HEK293T (cell line): ENCODE results near the gene CAMK2B.

Experiments
- BHLHE40 ChIP-seq: fragments of 450-650 bp; IDR thresholded peaks from 2 replicates; pipeline ENCODE4 v1.6.1; 2016; ENCODE audit warnings: mild to moderate bottlenecking, moderate library complexity, borderline replicate concordance
- FOXK2 ChIP-seq: fragments of 450-650 bp; IDR thresholded peaks from 2 replicates; pipeline ENCODE4 v1.6.1; 2016; ENCODE audit warnings: mild to moderate bottlenecking
- FOXM1 ChIP-seq: fragments of 450-650 bp; IDR thresholded peaks from 2 replicates; pipeline ENCODE4 v1.6.1; 2017; ENCODE audit warnings: mild to moderate bottlenecking, borderline replicate concordance
- SP1 ChIP-seq: fragments of 450-650 bp; IDR thresholded peaks from 2 replicates; pipeline ENCODE4 v1.6.1; 2017
- SUZ12 ChIP-seq: fragments of 450-650 bp; IDR thresholded peaks from 2 replicates; pipeline ENCODE4 v1.6.1; 2016; ENCODE audit warnings: mild to moderate bottlenecking
- TARDBP ChIP-seq: fragments of 450-650 bp; IDR thresholded peaks from 2 replicates; pipeline ENCODE4 v1.6.1; 2016
- TF ChIP-seq, protein P1 (sequence below): fragments of 450-650 bp; IDR thresholded peaks from 2 replicates; pipeline ENCODE4 v1.6.1; 2016

DNA sequence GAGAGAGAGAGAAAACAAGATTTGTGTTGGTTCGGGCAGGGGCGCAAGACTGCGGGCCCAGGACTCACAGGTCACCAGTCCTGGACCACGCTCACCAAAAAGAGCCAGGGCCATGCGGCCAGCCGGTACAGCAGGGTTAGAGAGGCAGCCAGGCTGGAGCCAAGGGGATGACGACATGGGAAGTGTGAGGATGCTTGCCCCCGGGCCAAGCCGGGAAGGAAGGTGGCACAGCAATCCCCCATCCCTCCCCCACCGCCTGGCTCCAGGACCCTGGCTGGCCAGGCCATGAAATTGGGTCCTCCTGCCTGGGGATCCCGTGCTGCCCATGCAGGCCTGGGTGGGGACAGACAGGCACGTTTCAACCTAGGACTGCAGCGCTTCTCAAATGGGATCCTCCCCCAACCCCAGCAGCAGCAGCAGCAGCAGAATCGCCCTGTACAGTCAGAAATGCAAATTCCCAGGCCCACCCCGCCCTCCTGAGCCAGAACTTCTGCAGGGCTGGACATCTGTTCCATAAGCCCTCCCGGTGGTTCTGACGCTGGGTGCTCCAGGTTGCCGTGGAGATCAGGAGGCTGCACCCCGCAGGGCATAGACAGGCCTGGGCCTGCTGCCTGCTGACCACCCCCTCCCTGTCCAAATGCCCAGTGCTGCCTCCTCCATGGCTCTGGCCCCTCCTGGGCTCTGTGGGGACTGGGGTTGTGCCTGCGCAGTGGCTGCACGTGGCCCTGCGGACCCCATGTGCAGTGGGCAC is 89.6 kb downstream of the CAMK2B start:
- no peak for TF ChIP-seq BHLHE40
- TF ChIP-seq SUZ12: no peak
- no peak for TF ChIP-seq FOXK2
- TF ChIP-seq FOXM1: no peak
- TF ChIP-seq TARDBP: no peak
- no peak for TF ChIP-seq SP1
- TF ChIP-seq, protein P1, sequence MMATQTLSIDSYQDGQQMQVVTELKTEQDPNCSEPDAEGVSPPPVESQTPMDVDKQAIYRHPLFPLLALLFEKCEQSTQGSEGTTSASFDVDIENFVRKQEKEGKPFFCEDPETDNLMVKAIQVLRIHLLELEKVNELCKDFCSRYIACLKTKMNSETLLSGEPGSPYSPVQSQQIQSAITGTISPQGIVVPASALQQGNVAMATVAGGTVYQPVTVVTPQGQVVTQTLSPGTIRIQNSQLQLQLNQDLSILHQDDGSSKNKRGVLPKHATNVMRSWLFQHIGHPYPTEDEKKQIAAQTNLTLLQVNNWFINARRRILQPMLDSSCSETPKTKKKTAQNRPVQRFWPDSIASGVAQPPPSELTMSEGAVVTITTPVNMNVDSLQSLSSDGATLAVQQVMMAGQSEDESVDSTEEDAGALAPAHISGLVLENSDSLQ: no peak
